Stimulated activated CD4-positive, alpha-beta T cell treated with anti-CD3 and anti-CD28 coated beads, Interleukin-2, amount 100 ng/mL, for 4 hours (primary cell): Measurements from ENCODE around the gene ARHGEF12.

Experiments
- DNase-seq: peaks from one replicate; pipeline ENCODE4 v3.0.0-alpha.2; 2020; ENCODE audit warnings: low read depth

ARHGEF12 gene

GRCh38 chr11:120316880-120317688 lies 19.1 kb upstream of the ARHGEF12 start:
- no peak for DNase-seq

GRCh38 chr11:120317689-120318480 lies 18.3 kb upstream of the ARHGEF12 start:
- DNase-seq, result no peak

GRCh38 chr11:120318906-120319305 lies 17.3 kb upstream of the ARHGEF12 start:
- DNase-seq, result no peak

GRCh38 chr11:120324932-120325810 lies 11.0 kb upstream of the ARHGEF12 start, which contains the start of gene TLCD5:
TLCD5 (plus strand) TSS chr11:120325299; CDS start chr11:120327442, 2,143 bp downstream.
- DNase-seq, result peak; percentile 18

- DNase-seq, result no peak
Measured at GRCh38 chr11:120326228-120326627, 10.0 kb upstream of the ARHGEF12 start.

GRCh38 chr11:120326845-120327281 lies 9.3 kb upstream of the ARHGEF12 start:
- DNase-seq, result no peak

- no peak for DNase-seq
Measured at GRCh38 chr11:120327311-120327710, 8.9 kb upstream of the ARHGEF12 start.

GRCh38 chr11:120329556-120329955 lies 6.7 kb upstream of the ARHGEF12 start:
- no peak for DNase-seq

- no peak for DNase-seq
Measured at GRCh38 chr11:120330045-120330444, 6.2 kb upstream of the ARHGEF12 start.

GRCh38 chr11:120331301-120331996 lies 4.8 kb upstream of the ARHGEF12 start:
- DNase-seq, result no peak

- DNase-seq, result no peak
Measured at GRCh38 chr11:120332822-120333716, 3.1 kb upstream of the ARHGEF12 start.

GRCh38 chr11:120333801-120334200 lies 2.4 kb upstream of the ARHGEF12 start:
- DNase-seq, result no peak

GRCh38 chr11:120334332-120334731 lies 1.9 kb upstream of the ARHGEF12 start:
- no peak for DNase-seq

GRCh38 chr11:120334894-120335462 lies 1.2 kb upstream of the ARHGEF12 start:
- DNase-seq, result peak; percentile 49

- DNase-seq, result no peak
Measured at GRCh38 chr11:120335556-120335907, 681 bp upstream of the ARHGEF12 start.

GRCh38 chr11:120336641-120337354 lies 585 bp downstream of the ARHGEF12 start:
- no peak for DNase-seq

- DNase-seq, result no peak
Measured at GRCh38 chr11:120337355-120338106, 1.3 kb downstream of the ARHGEF12 start.

- DNase-seq, result no peak
Measured at GRCh38 chr11:120338107-120338933, 2.1 kb downstream of the ARHGEF12 start.
